ENCODE measurements around the gene COL1A1.

The COL1A1 gene

DNA sequence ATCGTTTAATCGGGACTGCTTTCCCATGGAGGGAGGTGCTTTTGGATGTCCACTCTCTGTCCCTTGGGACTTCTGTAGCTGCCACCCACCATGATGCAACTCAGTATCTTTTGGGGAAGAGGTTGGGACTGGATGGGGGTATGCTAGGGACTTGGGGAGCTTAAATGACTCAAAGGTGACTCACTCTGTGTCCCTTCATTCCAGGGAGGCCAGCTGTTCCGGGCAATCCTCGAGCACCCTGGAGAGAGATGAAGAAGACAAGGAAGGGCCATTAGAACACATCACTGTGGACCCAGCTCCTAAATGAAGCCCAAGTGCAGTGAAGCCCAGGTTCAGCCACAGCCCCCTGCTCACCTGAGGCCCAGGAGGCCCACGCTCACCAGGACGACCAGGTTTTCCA is 4.6 kb downstream of the COL1A1 start:
- Histone ChIP-seq H3K9ac (no peak overlapping the region), H3K79me2 (no peaks in the 10 kb centered on the region), H3K4me2 (ENCODE audit: low read length) (no peak overlapping the region), H2AFZ (no peak overlapping the region), H3K27me3 (ENCODE audit: control insufficient read depth, insufficient read depth, low read length) (peaks cover 5% of the 10 kb centered on the region), H3K27ac (no peak overlapping the region), H3K36me3 (ENCODE audit: control insufficient read depth, insufficient read depth, low read length) (no peaks in the 10 kb centered on the region), H3K4me1 (no peaks in the 10 kb centered on the region), H3K4me3 (ENCODE audit: low read depth, low read length) (no peak overlapping the region), H3K9me3 (ENCODE audit: control insufficient read depth, low read length) (no peaks in the 10 kb centered on the region)
- TF ChIP-seq, protein P1, sequence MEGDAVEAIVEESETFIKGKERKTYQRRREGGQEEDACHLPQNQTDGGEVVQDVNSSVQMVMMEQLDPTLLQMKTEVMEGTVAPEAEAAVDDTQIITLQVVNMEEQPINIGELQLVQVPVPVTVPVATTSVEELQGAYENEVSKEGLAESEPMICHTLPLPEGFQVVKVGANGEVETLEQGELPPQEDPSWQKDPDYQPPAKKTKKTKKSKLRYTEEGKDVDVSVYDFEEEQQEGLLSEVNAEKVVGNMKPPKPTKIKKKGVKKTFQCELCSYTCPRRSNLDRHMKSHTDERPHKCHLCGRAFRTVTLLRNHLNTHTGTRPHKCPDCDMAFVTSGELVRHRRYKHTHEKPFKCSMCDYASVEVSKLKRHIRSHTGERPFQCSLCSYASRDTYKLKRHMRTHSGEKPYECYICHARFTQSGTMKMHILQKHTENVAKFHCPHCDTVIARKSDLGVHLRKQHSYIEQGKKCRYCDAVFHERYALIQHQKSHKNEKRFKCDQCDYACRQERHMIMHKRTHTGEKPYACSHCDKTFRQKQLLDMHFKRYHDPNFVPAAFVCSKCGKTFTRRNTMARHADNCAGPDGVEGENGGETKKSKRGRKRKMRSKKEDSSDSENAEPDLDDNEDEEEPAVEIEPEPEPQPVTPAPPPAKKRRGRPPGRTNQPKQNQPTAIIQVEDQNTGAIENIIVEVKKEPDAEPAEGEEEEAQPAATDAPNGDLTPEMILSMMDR (IDR thresholded peaks at IDR 0.05): no peak

DNA sequence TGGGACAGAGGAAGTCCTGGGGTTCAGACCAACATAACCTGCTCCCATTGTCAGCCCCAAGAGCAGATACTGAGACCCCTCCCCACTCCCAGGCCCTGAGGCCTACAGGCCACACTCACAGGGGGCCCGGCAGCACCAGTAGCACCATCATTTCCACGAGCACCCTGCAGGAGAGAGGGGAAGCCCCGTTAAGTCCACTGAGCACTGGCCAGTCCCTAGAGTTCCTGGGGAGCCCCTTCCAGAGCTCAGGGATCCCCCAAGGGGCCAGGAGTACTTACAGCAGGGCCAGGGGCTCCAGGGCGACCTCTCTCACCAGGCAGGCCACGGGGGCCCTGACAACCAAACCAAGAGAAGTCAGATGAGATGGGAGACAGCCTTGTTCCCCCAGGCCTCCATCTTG is 5.4 kb downstream of the COL1A1 start:
- TF ChIP-seq, protein P1 (IDR thresholded peaks at IDR 0.05): no peak
- Histone ChIP-seq H3K79me2 (no peaks in the 10 kb centered on the region), H3K36me3 (ENCODE audit: control insufficient read depth, insufficient read depth, low read length) (no peaks in the 10 kb centered on the region), H3K4me1 (no peaks in the 10 kb centered on the region), H3K27ac (no peak overlapping the region), H2AFZ (no peak overlapping the region), H3K4me3 (ENCODE audit: low read depth, low read length) (no peak overlapping the region), H3K4me2 (ENCODE audit: low read length) (no peak overlapping the region), H3K9ac (no peak overlapping the region), H3K27me3 (ENCODE audit: control insufficient read depth, insufficient read depth, low read length) (peaks cover under 1% of the 10 kb centered on the region), H3K9me3 (ENCODE audit: control insufficient read depth, low read length) (no peaks in the 10 kb centered on the region)

DNA sequence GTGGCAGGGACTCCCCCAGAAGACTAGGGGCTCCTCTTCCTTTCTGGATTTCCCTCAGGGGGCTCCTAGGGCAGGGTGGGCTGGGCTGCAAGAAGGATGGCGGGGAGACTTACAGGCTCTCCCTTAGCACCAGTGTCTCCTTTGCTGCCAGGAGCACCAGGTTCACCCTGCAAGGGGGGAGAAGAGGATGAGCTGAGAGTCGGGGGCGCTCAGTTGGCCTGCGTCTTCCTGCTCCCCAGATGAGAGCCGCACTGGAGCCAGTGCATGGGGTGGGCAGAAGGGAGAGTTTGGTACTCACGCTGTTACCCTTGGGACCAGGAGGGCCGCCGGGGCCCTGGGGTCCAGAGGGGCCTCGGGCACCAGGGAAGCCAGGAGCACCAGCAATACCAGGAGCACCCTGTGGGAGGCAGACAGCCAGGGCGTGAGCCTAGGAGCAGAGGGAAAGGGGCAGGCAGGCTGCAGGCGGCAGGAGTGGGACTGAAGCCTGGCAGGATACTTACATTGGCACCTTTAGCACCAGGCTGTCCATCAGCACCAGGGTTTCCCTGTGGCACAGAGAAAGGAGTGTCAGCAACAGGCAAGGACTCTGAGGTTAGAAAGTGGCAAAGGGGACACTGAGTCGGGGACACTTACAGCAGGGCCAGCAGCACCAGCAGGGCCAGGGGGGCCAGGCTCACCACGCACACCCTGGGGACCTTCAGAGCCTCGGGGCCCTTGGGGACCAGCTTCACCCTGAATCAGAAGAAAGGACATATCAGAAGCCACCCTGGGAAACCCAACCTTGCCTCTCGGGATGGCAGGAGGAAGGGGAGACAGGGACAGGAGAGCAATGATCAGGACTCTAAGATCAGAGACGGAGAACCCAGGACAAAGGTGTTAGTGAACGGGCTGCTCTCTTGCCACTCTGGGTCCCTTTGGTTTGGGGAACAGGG is 6.2 kb downstream of the COL1A1 start:
- no peaks in the 10 kb centered on the region for H3K4me1 ChIP-seq
- no peak overlapping the region for H3K9ac ChIP-seq
- no peaks in the 10 kb centered on the region for H3K27me3 ChIP-seq (ENCODE audit: control insufficient read depth, insufficient read depth, low read length)
- TF ChIP-seq, protein P1 (IDR thresholded peaks at IDR 0.05): no peak
- no peaks in the 10 kb centered on the region for H3K9me3 ChIP-seq (ENCODE audit: control insufficient read depth, low read length)
- no peaks in the 10 kb centered on the region for H3K36me3 ChIP-seq (ENCODE audit: control insufficient read depth, insufficient read depth, low read length)
- no peak overlapping the region for H3K27ac ChIP-seq
- H3K79me2 ChIP-seq: no peaks in the 10 kb centered on the region
- no peak overlapping the region for H3K4me2 ChIP-seq (ENCODE audit: low read length)
- H3K4me3 ChIP-seq (ENCODE audit: low read depth, low read length): no peak overlapping the region
- no peak overlapping the region for H2AFZ ChIP-seq

DNA sequence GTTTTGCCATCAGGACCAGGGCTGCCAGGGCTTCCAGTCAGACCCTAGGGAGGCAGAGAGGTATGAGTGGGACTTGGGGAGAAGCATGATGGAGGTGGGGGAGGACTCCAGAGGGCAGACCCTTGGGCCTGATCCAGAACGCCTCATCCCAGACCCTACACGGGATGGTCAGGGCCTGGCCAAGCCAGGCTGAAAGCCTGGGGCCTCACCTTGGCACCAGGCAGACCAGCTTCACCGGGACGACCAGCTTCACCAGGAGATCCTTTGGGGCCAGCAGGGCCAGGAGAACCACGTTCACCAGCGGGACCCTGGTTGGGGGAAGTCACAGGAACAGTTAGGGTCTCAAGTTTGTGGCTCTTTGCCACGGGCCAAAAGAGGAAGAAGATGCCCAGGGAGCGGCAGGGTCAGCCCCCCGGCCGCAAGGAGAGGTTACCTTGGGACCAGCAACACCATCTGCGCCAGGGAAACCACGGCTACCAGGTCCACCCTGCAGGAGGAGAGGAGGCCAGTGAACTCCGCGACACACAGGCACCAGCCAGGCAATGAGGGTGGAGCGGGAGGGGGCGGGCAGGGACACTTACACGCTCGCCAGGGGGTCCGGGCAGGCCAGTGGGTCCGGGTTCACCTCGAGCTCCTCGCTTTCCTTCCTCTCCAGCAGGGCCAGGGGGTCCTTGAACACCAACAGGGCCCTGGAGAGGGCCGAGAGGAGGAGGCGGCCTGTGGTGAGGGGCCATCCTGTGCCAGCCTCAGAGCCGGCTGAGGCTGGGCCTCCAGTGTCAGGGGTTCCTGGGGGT is 7.1 kb downstream of the COL1A1 start:
- Histone ChIP-seq H3K9ac (no peak overlapping the region), H3K4me2 (ENCODE audit: low read length) (no peak overlapping the region), H3K79me2 (no peaks in the 10 kb centered on the region), H2AFZ (no peak overlapping the region), H3K27ac (no peak overlapping the region), H3K4me1 (no peaks in the 10 kb centered on the region), H3K27me3 (ENCODE audit: control insufficient read depth, insufficient read depth, low read length) (no peaks in the 10 kb centered on the region), H3K36me3 (ENCODE audit: control insufficient read depth, insufficient read depth, low read length) (no peaks in the 10 kb centered on the region), H3K4me3 (ENCODE audit: low read depth, low read length) (no peak overlapping the region), H3K9me3 (ENCODE audit: control insufficient read depth, low read length) (no peaks in the 10 kb centered on the region)
- TF ChIP-seq, protein P1 (IDR thresholded peaks at IDR 0.05): no peak

All from parathyroid adenoma (tissue), 2 donors.